Measurements from ENCODE around the gene TAGLN. TPM values are rescaled to one million over a fixed set of nuclear protein-coding genes. Genes with fewer than 3 reads are reported as not detected.
A peak's percentile ranks its signal among the peaks of the same experiment; 100 is the strongest.

TAGLN gene
- total RNA-seq, 4 donors from 2014 or later: 899 to 4,235 (median 1,393) TPM

DNA sequence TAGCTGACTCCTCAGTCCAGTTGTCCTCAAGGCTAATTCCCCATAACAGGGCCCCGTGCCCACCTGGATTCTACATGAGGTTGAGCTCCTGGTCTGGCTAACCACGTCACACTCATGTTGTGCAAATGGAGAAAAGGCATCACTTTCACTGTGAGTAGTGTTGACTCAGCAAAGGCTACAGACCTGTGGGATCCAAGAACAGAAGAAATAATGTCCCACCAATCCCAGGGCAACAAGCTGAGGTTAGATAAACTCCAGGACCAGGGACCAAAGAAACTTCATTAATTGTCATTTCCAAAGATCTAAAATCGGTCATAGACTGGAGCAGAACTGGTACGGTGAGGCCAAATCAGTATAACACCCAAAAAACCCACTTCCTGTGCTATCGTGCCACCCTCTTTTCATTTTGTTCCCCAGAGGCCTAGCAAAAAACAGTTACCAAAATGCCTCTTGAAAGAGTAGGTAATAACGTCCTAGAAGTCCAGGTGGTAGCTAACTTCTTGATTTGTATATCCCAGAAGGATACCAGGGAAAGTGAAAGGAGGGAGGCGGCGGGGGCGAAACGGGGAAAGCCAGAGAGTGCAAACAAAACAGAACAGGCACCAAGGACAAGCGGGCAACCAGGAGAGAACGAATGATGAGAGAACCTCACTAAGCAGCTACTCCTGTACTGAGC is 31.3 kb downstream of the TAGLN start:
- 37 to 41% methylated on average over 12 of the region's 12 CpGs for WGBS, 2 donors (ENCODE audit: low coverage in 1 of 2)
- no peaks in the 10 kb centered on the region for H3K9me3 ChIP-seq
- DNase-seq: no peak
- peak overlapping the region in 3 of 4 donors; percentile 79 to 99 (median 85) for H3K4me3 ChIP-seq
- H3K4me1 ChIP-seq: peaks cover 13 to 49% (median 34%) of the 10 kb centered on the region in 4 donors
- in situ Hi-C loops (cut with MboI; ENCODE audit: low pct_ligation_motif_present in 1 of 4, low pct_unique_long_range_greater_than_20kb in 1 of 4, low sequenced_read_pairs in 3 of 4) (no loop called here), intact Hi-C loops (cut with DNase I; ENCODE audit: low total_unique reads) (no loop called here)
- peaks cover 0 to 30% (median 10%) of the 10 kb centered on the region in 4 donors for H3K36me3 ChIP-seq
- TF ChIP-seq POLR2A (IDR thresholded peaks at IDR 0.05) (no peak), POLR2AphosphoS5 (IDR thresholded peaks at IDR 0.05) (no peak), EP300 (IDR thresholded peaks at IDR 0.05; ENCODE audit: low read depth) (no peak)
- TF ChIP-seq, protein P1, sequence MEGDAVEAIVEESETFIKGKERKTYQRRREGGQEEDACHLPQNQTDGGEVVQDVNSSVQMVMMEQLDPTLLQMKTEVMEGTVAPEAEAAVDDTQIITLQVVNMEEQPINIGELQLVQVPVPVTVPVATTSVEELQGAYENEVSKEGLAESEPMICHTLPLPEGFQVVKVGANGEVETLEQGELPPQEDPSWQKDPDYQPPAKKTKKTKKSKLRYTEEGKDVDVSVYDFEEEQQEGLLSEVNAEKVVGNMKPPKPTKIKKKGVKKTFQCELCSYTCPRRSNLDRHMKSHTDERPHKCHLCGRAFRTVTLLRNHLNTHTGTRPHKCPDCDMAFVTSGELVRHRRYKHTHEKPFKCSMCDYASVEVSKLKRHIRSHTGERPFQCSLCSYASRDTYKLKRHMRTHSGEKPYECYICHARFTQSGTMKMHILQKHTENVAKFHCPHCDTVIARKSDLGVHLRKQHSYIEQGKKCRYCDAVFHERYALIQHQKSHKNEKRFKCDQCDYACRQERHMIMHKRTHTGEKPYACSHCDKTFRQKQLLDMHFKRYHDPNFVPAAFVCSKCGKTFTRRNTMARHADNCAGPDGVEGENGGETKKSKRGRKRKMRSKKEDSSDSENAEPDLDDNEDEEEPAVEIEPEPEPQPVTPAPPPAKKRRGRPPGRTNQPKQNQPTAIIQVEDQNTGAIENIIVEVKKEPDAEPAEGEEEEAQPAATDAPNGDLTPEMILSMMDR (IDR thresholded peaks at IDR 0.05): no peak
- H3K27ac ChIP-seq: peak overlapping the region; percentile 96 to 99 (median 98)
- H3K27me3 ChIP-seq: no peaks in the 10 kb centered on the region

DNA sequence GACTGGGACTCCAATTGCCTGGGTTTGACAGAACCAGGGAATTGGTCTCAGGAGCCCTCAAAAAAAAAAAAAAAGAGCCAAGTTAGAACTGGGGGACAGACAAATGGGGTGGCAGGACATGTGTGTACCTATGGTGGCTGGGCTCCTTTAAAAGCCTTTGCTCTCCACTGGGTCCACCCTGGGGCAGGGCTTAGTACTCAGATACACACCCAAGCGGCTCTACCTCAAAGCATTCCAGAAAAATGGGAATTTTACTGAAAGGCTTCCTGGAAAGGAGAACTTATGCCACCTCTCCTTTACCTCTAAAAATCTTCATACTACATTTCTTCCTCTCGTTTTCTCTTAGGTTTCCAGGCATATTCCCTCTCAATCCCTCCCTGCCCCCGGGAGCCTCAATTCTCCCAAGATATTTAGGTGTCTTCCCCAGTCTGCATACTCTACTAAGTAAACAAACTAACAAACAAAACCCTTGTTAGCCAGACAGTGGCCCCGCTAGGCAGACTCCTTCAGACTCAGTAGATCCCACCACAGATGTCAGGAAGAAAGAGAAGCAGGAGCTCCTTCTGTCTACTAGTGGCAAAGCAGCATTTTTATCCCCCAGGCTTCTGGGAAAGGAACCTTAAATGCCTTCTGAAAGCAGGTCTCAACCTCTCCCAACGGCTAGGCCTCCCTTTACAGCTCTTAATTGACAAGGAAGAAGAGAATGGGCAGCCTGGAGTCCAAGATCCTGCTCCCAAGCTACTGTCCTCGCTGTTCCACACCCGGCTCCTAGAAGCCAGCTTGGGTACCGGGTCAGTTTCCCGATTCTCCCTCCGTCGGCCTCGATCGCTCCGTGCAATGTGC is 32.0 kb downstream of the TAGLN start:
- in situ Hi-C loops (cut with MboI; ENCODE audit: low pct_ligation_motif_present in 1 of 4, low pct_unique_long_range_greater_than_20kb in 1 of 4, low sequenced_read_pairs in 3 of 4) (no loop called here), intact Hi-C loops (cut with DNase I; ENCODE audit: low total_unique reads) (no loop called here)
- DNase-seq: peak; percentile 67

DNA sequence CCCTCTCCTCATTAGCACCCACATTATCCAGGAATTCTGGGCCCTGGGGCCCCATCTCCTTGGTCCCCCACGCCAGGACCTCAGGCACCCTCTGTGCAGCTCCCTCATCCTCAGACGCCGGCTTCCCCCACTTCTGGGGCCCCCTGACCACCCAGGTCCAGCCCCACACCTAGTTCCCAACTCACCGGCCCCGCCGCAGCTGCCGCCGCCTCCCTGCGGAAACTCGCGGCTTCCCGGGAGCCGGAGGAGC is 32.6 kb downstream of the TAGLN start, which contains the start of gene PCSK7:
Gene PCSK7, minus strand, starts transcription at position 232 of the 250 bp plus-strand sequence. CDS start 2,229 bp downstream, outside the sequence.
- peaks cover 0 to 30% (median 10%) of the 10 kb centered on the region in 4 donors for H3K36me3 ChIP-seq
- intact Hi-C loops (cut with DNase I; ENCODE audit: low total_unique reads) (no loop called here), in situ Hi-C loops (cut with MboI; ENCODE audit: low pct_ligation_motif_present in 1 of 4, low pct_unique_long_range_greater_than_20kb in 1 of 4, low sequenced_read_pairs in 3 of 4) (no loop called here)
- peak in 2 of 3 donors; percentile 47 to 60 for TF ChIP-seq POLR2AphosphoS5 (IDR thresholded peaks at IDR 0.05)
- TF ChIP-seq, protein P1 (IDR thresholded peaks at IDR 0.05): no peak
- peak; percentile 63 for TF ChIP-seq POLR2A (IDR thresholded peaks at IDR 0.05)
- H3K4me1 ChIP-seq: peaks cover 9 to 39% (median 30%) of the 10 kb centered on the region in 4 donors
- H3K4me3 ChIP-seq: peak within 1 kb of the TSS; percentile 79 to 99 (median 86)
- H3K9me3 ChIP-seq: no peaks in the 10 kb centered on the region
- peak; percentile 84 for DNase-seq
- H3K27ac ChIP-seq: peak within 1 kb of the TSS; percentile 96 to 99 (median 98)
- no peaks in the 10 kb centered on the region for H3K27me3 ChIP-seq
- WGBS, 2 donors (ENCODE audit: low coverage in 1 of 2): 2% methylated on average over 13 of the region's 13 CpGs; no CpG with 5 or more reads in 1 of the 2 donors

More for the DNA sequence above, 32.0 kb downstream of the TAGLN start:
- Histone ChIP-seq H3K4me1 (peaks cover 9 to 41% (median 30%) of the 10 kb centered on the region in 4 donors), H3K36me3 (peaks cover 0 to 30% (median 10%) of the 10 kb centered on the region in 4 donors), H3K4me3 (peak overlapping the region; percentile 79 to 99 (median 86)), H3K27ac (peak overlapping the region; percentile 96 to 99 (median 98)), H3K9me3 (no peaks in the 10 kb centered on the region), H3K27me3 (no peaks in the 10 kb centered on the region)
- TF ChIP-seq EP300 (IDR thresholded peaks at IDR 0.05; ENCODE audit: low read depth): no peak
- peak in 1 of 3 donors; percentile 49 for TF ChIP-seq POLR2AphosphoS5 (IDR thresholded peaks at IDR 0.05)
- peak; percentile 19 for TF ChIP-seq POLR2A (IDR thresholded peaks at IDR 0.05)
- TF ChIP-seq, protein P1 (IDR thresholded peaks at IDR 0.05): no peak
- WGBS, 2 donors (ENCODE audit: low coverage in 1 of 2): 3% methylated on average over 13 of the region's 14 CpGs
